Measurements from ENCODE around the gene TMEM263.
"Not testable (repeated sequence)": the region's sequence is repeated elsewhere in the genome, so short reads cannot be mapped to it uniquely, and the experiment has no call there.

Gene TMEM263

GRCh38 chr12:106955377-106956047 is at the start of gene TMEM263:
Gene TMEM263 (plus strand): TSS chr12:106955907. CDS start chr12:106967117, 11,210 bp downstream.
- peak; percentile 33 for FAIRE-seq

- FAIRE-seq = no peak
Measured at GRCh38 chr12:106906715-106907114, 49.0 kb upstream of the TMEM263 start.

GRCh38 chr12:106907411-106907810 is 48.3 kb upstream of the TMEM263 start:
- FAIRE-seq = no peak

- FAIRE-seq = no peak
Measured at GRCh38 chr12:106907846-106908245, 47.9 kb upstream of the TMEM263 start.

- FAIRE-seq = no peak
Measured at GRCh38 chr12:106908561-106908960, 47.1 kb upstream of the TMEM263 start.

GRCh38 chr12:106910202-106910601 is 45.5 kb upstream of the TMEM263 start:
- FAIRE-seq = no peak

GRCh38 chr12:106911581-106911980 is 44.1 kb upstream of the TMEM263 start:
- no peak for FAIRE-seq

GRCh38 chr12:106913456-106913855 is 42.3 kb upstream of the TMEM263 start:
- FAIRE-seq = no peak

- no peak for FAIRE-seq
Measured at GRCh38 chr12:106914796-106915634, 40.7 kb upstream of the TMEM263 start.

- no peak for FAIRE-seq
Measured at GRCh38 chr12:106915635-106916026, 40.1 kb upstream of the TMEM263 start.

- FAIRE-seq = no peak
Measured at GRCh38 chr12:106917503-106917902, 38.2 kb upstream of the TMEM263 start.

GRCh38 chr12:106918746-106919145 is 37.0 kb upstream of the TMEM263 start:
- FAIRE-seq = peak; percentile 92

GRCh38 chr12:106919910-106920544 is 35.7 kb upstream of the TMEM263 start:
- peak; percentile 97 for FAIRE-seq

GRCh38 chr12:106921976-106922375 is 33.7 kb upstream of the TMEM263 start:
- FAIRE-seq = not testable (repeated sequence)

- FAIRE-seq = not testable (repeated sequence)
Measured at GRCh38 chr12:106923594-106923993, 32.1 kb upstream of the TMEM263 start.

- no peak for FAIRE-seq
Measured at GRCh38 chr12:106924268-106924861, 31.3 kb upstream of the TMEM263 start.

GRCh38 chr12:106926657-106927056 is 29.1 kb upstream of the TMEM263 start:
- FAIRE-seq = no peak

- FAIRE-seq = no peak
Measured at GRCh38 chr12:106934277-106934676, 21.4 kb upstream of the TMEM263 start.

- no peak for FAIRE-seq
Measured at GRCh38 chr12:106941481-106942156, 14.1 kb upstream of the TMEM263 start.

GRCh38 chr12:106942775-106943174 is 12.9 kb upstream of the TMEM263 start:
- no peak for FAIRE-seq

GRCh38 chr12:106945261-106945851 is 10.4 kb upstream of the TMEM263 start:
- FAIRE-seq = peak; percentile 94

- no peak for FAIRE-seq
Measured at GRCh38 chr12:106947461-106947860, 8.2 kb upstream of the TMEM263 start.
